ENCODE results near the gene CCDC51. TPM values are rescaled to one million over a fixed set of nuclear protein-coding genes. Genes with fewer than 3 reads are reported as not detected.
"Not testable (repeated sequence)": the region's sequence is repeated elsewhere in the genome, so short reads cannot be mapped to it uniquely, and the experiment has no call there.

The CCDC51 gene
- total RNA-seq, 2 donors from 2014 or later = 13.0 to 23.3 TPM

- DNase-seq (ENCODE audit: low spot score) (no peak), ATAC-seq (no peak)
- peak overlapping the region; percentile 40 for H3K4me3 Mint-ChIP-seq
- H3K9me3 Mint-ChIP-seq = no peaks in the 10 kb centered on the region
- H3K27ac Mint-ChIP-seq = peak overlapping the region; percentile 96 to 100
- no peaks in the 10 kb centered on the region for H3K27me3 Mint-ChIP-seq
- no peaks in the 10 kb centered on the region for H3K36me3 Mint-ChIP-seq
- H3K4me1 Mint-ChIP-seq (ENCODE audit: low read depth in 2 of 2) = peaks cover 57 to 59% of the 10 kb centered on the region in 2 donors
These were observed 30.4 kb upstream of the CCDC51 start for GRCh38 chr3:48470286-48470685.

GRCh38 chr3:48469046-48469915 is 29.4 kb upstream of the CCDC51 start:
- no peak for ATAC-seq
- peak overlapping the region; percentile 96 to 100 for H3K27ac Mint-ChIP-seq
- no peaks in the 10 kb centered on the region for H3K27me3 Mint-ChIP-seq
- H3K4me1 Mint-ChIP-seq (ENCODE audit: low read depth in 2 of 2) = peaks cover 49 to 52% of the 10 kb centered on the region in 2 donors
- H3K36me3 Mint-ChIP-seq = no peaks in the 10 kb centered on the region
- H3K4me3 Mint-ChIP-seq = peak overlapping the region; percentile 40
- no peak for DNase-seq (ENCODE audit: low spot score)
- no peaks in the 10 kb centered on the region for H3K9me3 Mint-ChIP-seq

GRCh38 chr3:48468329-48468731 is 28.4 kb upstream of the CCDC51 start:
- Mint-ChIP-seq H3K27me3 (no peaks in the 10 kb centered on the region), H3K4me3 (peak overlapping the region; percentile 92), H3K9me3 (no peaks in the 10 kb centered on the region), H3K4me1 (ENCODE audit: low read depth in 2 of 2) (peaks cover 45 to 48% of the 10 kb centered on the region in 2 donors), H3K27ac (peak overlapping the region; percentile 96 to 100), H3K36me3 (no peaks in the 10 kb centered on the region)
- DNase-seq (ENCODE audit: low spot score) (no peak), ATAC-seq (no peak)

GRCh38 chr3:48467473-48468267 is 27.8 kb upstream of the CCDC51 start:
- H3K27ac Mint-ChIP-seq = peak overlapping the region; percentile 96 to 100
- no peak for ATAC-seq
- no peaks in the 10 kb centered on the region for H3K27me3 Mint-ChIP-seq
- H3K36me3 Mint-ChIP-seq = no peaks in the 10 kb centered on the region
- no peaks in the 10 kb centered on the region for H3K9me3 Mint-ChIP-seq
- no peak for DNase-seq (ENCODE audit: low spot score)
- peaks cover 39 to 41% of the 10 kb centered on the region in 2 donors for H3K4me1 Mint-ChIP-seq (ENCODE audit: low read depth in 2 of 2)
- peak overlapping the region; percentile 92 for H3K4me3 Mint-ChIP-seq

DNA sequence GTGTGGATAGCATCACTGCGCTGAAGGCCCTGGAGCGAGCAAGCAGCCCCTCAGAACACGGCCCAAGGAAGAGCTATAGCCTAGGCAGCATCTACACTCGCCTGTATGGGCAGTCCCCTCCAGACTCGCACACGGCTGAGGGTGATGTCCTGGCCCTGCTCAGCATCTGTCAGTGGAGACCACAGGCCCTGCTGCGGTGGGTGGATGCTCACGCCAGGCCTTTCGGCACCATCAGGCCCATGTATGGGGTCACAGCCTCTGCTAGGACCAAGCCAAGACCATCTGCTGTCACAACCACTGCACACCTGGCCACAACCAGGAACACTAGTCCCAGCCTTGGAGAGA is 27.2 kb upstream of the CCDC51 start:
- H3K4me1 Mint-ChIP-seq (ENCODE audit: low read depth in 2 of 2) = peaks cover 39 to 41% of the 10 kb centered on the region in 2 donors
- no peaks in the 10 kb centered on the region for H3K9me3 Mint-ChIP-seq
- H3K27ac Mint-ChIP-seq = peak overlapping the region; percentile 96 to 100
- H3K4me3 Mint-ChIP-seq = peak overlapping the region; percentile 92
- no peaks in the 10 kb centered on the region for H3K27me3 Mint-ChIP-seq
- H3K36me3 Mint-ChIP-seq = no peaks in the 10 kb centered on the region
- DNase-seq (ENCODE audit: low spot score) (no peak), ATAC-seq (no peak)

- H3K4me1 Mint-ChIP-seq (ENCODE audit: low read depth in 2 of 2) = peaks cover 39 to 41% of the 10 kb centered on the region in 2 donors
- no peaks in the 10 kb centered on the region for H3K9me3 Mint-ChIP-seq
- H3K36me3 Mint-ChIP-seq = no peaks in the 10 kb centered on the region
- DNase-seq (ENCODE audit: low spot score) (no peak), ATAC-seq (peak; percentile 2 to 43)
- H3K27ac Mint-ChIP-seq = peak overlapping the region; percentile 96 to 100
- H3K27me3 Mint-ChIP-seq = no peaks in the 10 kb centered on the region
- H3K4me3 Mint-ChIP-seq = peak overlapping the region; percentile 92
These were observed 26.6 kb upstream of the CCDC51 start for GRCh38 chr3:48466386-48467109.

- no peaks in the 10 kb centered on the region for H3K36me3 Mint-ChIP-seq
- no peaks in the 10 kb centered on the region for H3K9me3 Mint-ChIP-seq
- H3K27ac Mint-ChIP-seq = peak overlapping the region; percentile 96 to 100
- ATAC-seq = peak; percentile 95 to 96
- H3K4me3 Mint-ChIP-seq = peak overlapping the region; percentile 92
- H3K4me1 Mint-ChIP-seq (ENCODE audit: low read depth in 2 of 2) = peaks cover 39 to 41% of the 10 kb centered on the region in 2 donors
- H3K27me3 Mint-ChIP-seq = no peaks in the 10 kb centered on the region
- DNase-seq (ENCODE audit: low spot score) = peak; percentile 87
These were observed 25.8 kb upstream of the CCDC51 start for GRCh38 chr3:48465531-48466378.

- Mint-ChIP-seq H3K4me1 (ENCODE audit: low read depth in 2 of 2) (peaks cover 38% of the 10 kb centered on the region in 2 donors), H3K4me3 (peak overlapping the region; percentile 92), H3K27ac (peak overlapping the region; percentile 96 to 100), H3K36me3 (no peaks in the 10 kb centered on the region), H3K9me3 (no peaks in the 10 kb centered on the region), H3K27me3 (no peaks in the 10 kb centered on the region)
- DNase-seq (ENCODE audit: low spot score) = no peak
- no peak for ATAC-seq
These were observed 25.3 kb upstream of the CCDC51 start for GRCh38 chr3:48465237-48465530.

- ATAC-seq (no peak), DNase-seq (ENCODE audit: low spot score) (no peak)
- no peaks in the 10 kb centered on the region for H3K36me3 Mint-ChIP-seq
- H3K4me1 Mint-ChIP-seq (ENCODE audit: low read depth in 2 of 2) = peaks cover 34% of the 10 kb centered on the region in 2 donors
- no peaks in the 10 kb centered on the region for H3K9me3 Mint-ChIP-seq
- H3K4me3 Mint-ChIP-seq = peak overlapping the region; percentile 92
- H3K27me3 Mint-ChIP-seq = no peaks in the 10 kb centered on the region
- H3K27ac Mint-ChIP-seq = peak overlapping the region; percentile 96 to 100
These were observed 24.8 kb upstream of the CCDC51 start for GRCh38 chr3:48464713-48465221.

DNA sequence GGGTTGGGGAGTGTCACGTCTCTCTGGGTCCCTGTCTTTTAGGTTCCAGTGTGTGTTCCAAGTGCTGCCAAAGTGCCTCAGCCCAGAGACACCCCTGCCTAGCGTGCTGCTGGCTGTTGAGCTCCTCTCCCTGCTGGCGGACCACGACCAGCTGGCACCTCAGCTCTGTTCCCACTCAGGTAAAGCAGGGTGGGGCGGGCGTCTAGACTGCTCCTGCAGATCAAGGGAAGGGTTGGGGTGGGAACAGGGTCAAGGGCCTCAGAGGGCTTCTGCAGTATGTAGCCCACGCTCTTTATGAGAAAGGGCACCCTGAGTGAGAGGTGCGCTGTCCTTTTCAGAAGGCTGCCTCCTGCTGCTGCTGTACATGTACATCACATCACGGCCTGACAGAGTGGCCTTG is 23.8 kb upstream of the CCDC51 start:
- H3K4me1 Mint-ChIP-seq (ENCODE audit: low read depth in 2 of 2) = peaks cover 23 to 25% of the 10 kb centered on the region in 2 donors
- no peaks in the 10 kb centered on the region for H3K9me3 Mint-ChIP-seq
- H3K36me3 Mint-ChIP-seq = no peaks in the 10 kb centered on the region
- ATAC-seq (no peak), DNase-seq (ENCODE audit: low spot score) (no peak)
- no peaks in the 10 kb centered on the region for H3K27me3 Mint-ChIP-seq
- no peak overlapping the region for H3K27ac Mint-ChIP-seq
- no peak overlapping the region for H3K4me3 Mint-ChIP-seq

DNA sequence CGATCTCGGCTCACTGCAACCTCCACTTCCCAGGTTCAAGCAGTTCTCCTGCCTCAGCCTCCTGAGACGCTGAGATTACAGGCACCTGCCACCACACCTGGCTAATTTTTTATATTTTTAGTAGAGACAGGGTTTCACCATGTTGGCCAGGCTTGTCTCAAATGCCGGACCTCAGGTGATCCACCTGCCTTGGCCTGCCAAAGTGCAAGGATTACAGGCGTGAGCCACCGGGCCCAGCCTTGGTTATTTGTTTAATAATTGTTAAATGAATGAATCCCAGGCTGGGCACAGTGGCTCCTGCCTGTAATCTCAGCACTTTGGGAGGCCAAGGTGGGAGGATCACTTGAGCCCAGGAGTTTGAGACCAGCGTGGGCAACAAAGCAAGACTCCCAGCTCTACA is 21.8 kb upstream of the CCDC51 start:
- H3K9me3 Mint-ChIP-seq; H3K27ac Mint-ChIP-seq; H3K4me3 Mint-ChIP-seq; DNase-seq (ENCODE audit: low spot score); H3K27me3 Mint-ChIP-seq; H3K36me3 Mint-ChIP-seq; ATAC-seq; H3K4me1 Mint-ChIP-seq (ENCODE audit: low read depth in 2 of 2): not testable (repeated sequence)

DNA sequence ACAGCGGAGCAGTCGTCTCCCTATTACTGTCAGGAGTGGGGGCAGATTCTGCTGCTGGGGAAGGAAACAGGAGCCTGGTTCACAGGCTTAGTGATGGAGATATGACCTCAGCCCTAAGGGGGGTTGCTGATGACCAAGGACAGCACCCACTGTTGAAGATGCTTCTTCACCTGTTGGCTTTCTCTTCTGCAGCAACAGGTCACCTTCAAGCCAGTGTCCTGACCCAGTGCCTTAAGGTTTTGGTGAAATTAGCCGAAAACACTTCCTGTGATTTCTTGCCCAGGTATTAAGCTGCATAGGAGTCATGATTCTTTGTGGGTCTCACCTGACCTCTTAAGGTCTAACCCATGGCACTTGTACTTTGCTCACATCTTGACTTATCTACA is 20.6 kb upstream of the CCDC51 start:
- DNase-seq (ENCODE audit: low spot score) (no peak), ATAC-seq (no peak)
- no peak overlapping the region for H3K4me3 Mint-ChIP-seq
- peaks cover under 1 to 2% of the 10 kb centered on the region in 2 donors for H3K4me1 Mint-ChIP-seq (ENCODE audit: low read depth in 2 of 2)
- H3K9me3 Mint-ChIP-seq = no peaks in the 10 kb centered on the region
- H3K27ac Mint-ChIP-seq = no peak overlapping the region
- H3K36me3 Mint-ChIP-seq = no peaks in the 10 kb centered on the region
- H3K27me3 Mint-ChIP-seq = no peaks in the 10 kb centered on the region
